ENCODE measurements around the gene SNX3.

DNA sequence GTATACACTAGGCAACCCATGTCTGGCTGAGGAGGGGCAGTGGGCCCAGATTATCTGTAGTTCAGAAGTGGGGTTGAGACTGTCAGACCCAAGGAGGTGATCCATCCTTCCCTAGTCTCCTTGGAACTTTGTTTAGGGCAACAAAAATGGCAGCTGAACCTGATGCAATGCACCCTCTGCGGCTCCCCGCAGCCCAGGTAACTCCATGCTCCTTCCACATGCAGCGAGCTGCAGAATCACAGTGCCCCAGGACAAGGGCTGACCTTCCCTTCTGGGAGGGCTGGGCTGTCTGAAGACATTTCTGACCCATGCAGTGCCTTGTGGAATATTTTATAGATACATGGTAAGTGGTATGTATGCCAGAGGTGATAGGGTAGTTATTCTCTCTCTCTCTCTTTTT is 65.6 kb downstream of the SNX3 start:
- TF ChIP-seq, protein P1, sequence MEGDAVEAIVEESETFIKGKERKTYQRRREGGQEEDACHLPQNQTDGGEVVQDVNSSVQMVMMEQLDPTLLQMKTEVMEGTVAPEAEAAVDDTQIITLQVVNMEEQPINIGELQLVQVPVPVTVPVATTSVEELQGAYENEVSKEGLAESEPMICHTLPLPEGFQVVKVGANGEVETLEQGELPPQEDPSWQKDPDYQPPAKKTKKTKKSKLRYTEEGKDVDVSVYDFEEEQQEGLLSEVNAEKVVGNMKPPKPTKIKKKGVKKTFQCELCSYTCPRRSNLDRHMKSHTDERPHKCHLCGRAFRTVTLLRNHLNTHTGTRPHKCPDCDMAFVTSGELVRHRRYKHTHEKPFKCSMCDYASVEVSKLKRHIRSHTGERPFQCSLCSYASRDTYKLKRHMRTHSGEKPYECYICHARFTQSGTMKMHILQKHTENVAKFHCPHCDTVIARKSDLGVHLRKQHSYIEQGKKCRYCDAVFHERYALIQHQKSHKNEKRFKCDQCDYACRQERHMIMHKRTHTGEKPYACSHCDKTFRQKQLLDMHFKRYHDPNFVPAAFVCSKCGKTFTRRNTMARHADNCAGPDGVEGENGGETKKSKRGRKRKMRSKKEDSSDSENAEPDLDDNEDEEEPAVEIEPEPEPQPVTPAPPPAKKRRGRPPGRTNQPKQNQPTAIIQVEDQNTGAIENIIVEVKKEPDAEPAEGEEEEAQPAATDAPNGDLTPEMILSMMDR (IDR thresholded peaks at IDR 0.05): no peak
- no peak for TF ChIP-seq POLR2A (IDR thresholded peaks at IDR 0.05)
